Esophagus squamous epithelium (tissue), 5 donors: Measurements from ENCODE around the gene COMT. TPM values are rescaled to one million over a fixed set of nuclear protein-coding genes. Genes with fewer than 3 reads are reported as not detected.

Experiments
- DNase-seq: peaks from one replicate; lab custom pipeline; 2025; lab: John Stamatoyannopoulos, UW
- H3K27ac ChIP-seq, 4 donors: fragments of 200-600 bp; sonication (generic); one replicate each; pipeline ENCODE4 v1.5.1; 2016 to 2019; ENCODE audit warnings: mild to moderate bottlenecking in 1 of 4
- H3K27me3 ChIP-seq, 4 donors: fragments of 200-600 bp; sonication (generic); 1 replicate in 3 of 4; 2 replicates in 1 of 4; pipeline versions ENCODE4 v1.5.1 to v1.6.0; 2017 to 2021; ENCODE audit warnings: antibody characterized with exemption in 1 of 4
- H3K36me3 ChIP-seq, 3 donors: fragments of 200-600 bp; sonication (generic); one replicate each; pipeline ENCODE4 v1.5.1; 2016 to 2019
- H3K4me1 ChIP-seq, 3 donors: fragments of 200-600 bp; sonication (generic); one replicate each; pipeline ENCODE4 v1.5.1; 2017 to 2019
- H3K4me3 ChIP-seq, 4 donors: fragments of 200-600 bp; sonication (generic); 1 replicate in 3 of 4; 2 replicates in 1 of 4; pipeline ENCODE4 v1.5.1; 2016 to 2019; ENCODE audit warnings: mild to moderate bottlenecking in 2 of 4, moderate library complexity in 1 of 4
- H3K9me3 ChIP-seq, 3 donors: fragments of 200-600 bp; sonication (generic); one replicate each; pipeline ENCODE4 v1.5.1; 2016 to 2019
- CTCF ChIP-seq, 6 experiments: fragments of 450-650 bp in 4 of 6; fragments of 200-600 bp in 2 of 6; sonication (generic) in 2 of 6; IDR thresholded peaks; one replicate each; pipeline ENCODE4 v1.5.1; 2016 to 2019; ENCODE audit warnings: antibody characterized with exemption in 6 of 6, mild to moderate bottlenecking in 4 of 6, moderate library complexity in 4 of 6
- POLR2A ChIP-seq, 4 donors: fragments of 450-650 bp; IDR thresholded peaks; one replicate each; pipeline ENCODE4 v1.6.1; 2017; ENCODE audit warnings: antibody characterized with exemption in 4 of 4, mild to moderate bottlenecking in 4 of 4, moderate library complexity in 3 of 4
- WGBS, 2 donors: methylation state at CpG; one replicate each; pipeline ENCODE4 v1.1.5; 2018; 5-methylcytosine and 5-hydroxymethylcytosine counted together
- intact Hi-C: fragments of 100-400 bp; cut with DNase I; formaldehyde crosslinking; loops from one replicate; pipeline ENCODE4 v1.15.0; 2022
- total RNA-seq, 4 donors: library from RNA; depleted of rRNA; stranded (reverse); fragments of >200 nt; gene quantifications; one replicate each; pipeline ENCODE4 v1.1.0, GENCODE V29; 2016
- donor health status: DM: yes; HTN: yes; CAD: no.

The COMT gene
- total RNA-seq, 4 donors from 2014 or later: 210 to 422 (median 234) TPM

GRCh38 chr22:19903031-19903430, 38.5 kb upstream of the COMT start:
- no peak overlapping the region for H3K4me3 ChIP-seq
- peaks cover 0 to 78% (median under 1%) of the 10 kb centered on the region in 3 donors for H3K36me3 ChIP-seq
- no peak overlapping the region for H3K27ac ChIP-seq
- H3K9me3 ChIP-seq: no peaks in the 10 kb centered on the region
- DNase-seq: no peak
- 80 to 100% methylated on average over 1 to 2 of the region's 9 CpGs for WGBS, 2 donors
- no peak for TF ChIP-seq POLR2A (IDR thresholded peaks at IDR 0.05)
- no peak for TF ChIP-seq CTCF (IDR thresholded peaks at IDR 0.05)
- intact Hi-C loops: no loop called here
- peaks cover 0 to 5% (median 0%) of the 10 kb centered on the region in 3 donors for H3K4me1 ChIP-seq
- no peaks in the 10 kb centered on the region for H3K27me3 ChIP-seq

DNA sequence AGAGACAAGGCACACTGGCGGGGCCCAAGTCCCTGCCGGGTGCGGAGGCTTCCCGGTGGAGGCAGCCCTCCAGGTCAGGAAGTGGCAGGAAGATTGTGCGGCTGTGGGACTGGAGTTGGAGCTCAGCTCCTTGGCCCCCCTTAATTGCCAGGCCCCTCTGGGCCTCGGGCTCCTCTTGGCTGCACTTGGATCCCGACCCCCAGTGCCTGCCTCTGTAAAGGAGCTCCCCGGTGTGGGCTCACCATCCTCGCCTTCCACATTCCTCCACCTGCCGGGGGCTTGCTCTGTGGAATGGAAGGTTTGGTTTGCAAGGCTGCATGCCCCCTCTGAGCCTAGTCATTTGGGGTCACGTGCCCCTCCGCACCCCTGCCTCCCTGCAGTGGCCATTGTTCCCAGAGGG, 38.1 kb upstream of the COMT start:
- H3K4me3 ChIP-seq: no peak overlapping the region
- DNase-seq: no peak
- intact Hi-C loops: no loop called here
- H3K36me3 ChIP-seq: peaks cover 0 to 78% (median 0%) of the 10 kb centered on the region in 3 donors
- WGBS, 2 donors: 70 to 93% methylated on average over 5 to 7 of the region's 12 CpGs
- no peak overlapping the region for H3K27ac ChIP-seq
- H3K27me3 ChIP-seq: no peaks in the 10 kb centered on the region
- H3K9me3 ChIP-seq: no peaks in the 10 kb centered on the region
- no peak for TF ChIP-seq POLR2A (IDR thresholded peaks at IDR 0.05)
- no peak for TF ChIP-seq CTCF (IDR thresholded peaks at IDR 0.05)
- peaks cover 0 to 5% (median 0%) of the 10 kb centered on the region in 3 donors for H3K4me1 ChIP-seq

- TF ChIP-seq POLR2A (IDR thresholded peaks at IDR 0.05): no peak
- TF ChIP-seq CTCF (IDR thresholded peaks at IDR 0.05): no peak
- peaks cover 0 to 5% (median 0%) of the 10 kb centered on the region in 3 donors for H3K4me1 ChIP-seq
- no peaks in the 10 kb centered on the region for H3K27me3 ChIP-seq
- peaks cover 0 to 76% (median 0%) of the 10 kb centered on the region in 3 donors for H3K36me3 ChIP-seq
- DNase-seq: no peak
- intact Hi-C loops: no loop called here
- no peaks in the 10 kb centered on the region for H3K9me3 ChIP-seq
- H3K27ac ChIP-seq: no peak overlapping the region
- no peak overlapping the region for H3K4me3 ChIP-seq
- 71 to 86% methylated on average over 2 to 5 of the region's 16 CpGs for WGBS, 2 donors
Measured at GRCh38 chr22:19904174-19904856, 37.3 kb upstream of the COMT start.

- Histone ChIP-seq H3K27me3 (no peaks in the 10 kb centered on the region), H3K9me3 (no peaks in the 10 kb centered on the region), H3K4me1 (peaks cover 0 to 5% (median 0%) of the 10 kb centered on the region in 3 donors), H3K27ac (no peak overlapping the region), H3K4me3 (no peak overlapping the region), H3K36me3 (peaks cover 0 to 75% (median 0%) of the 10 kb centered on the region in 3 donors)
- no peak for TF ChIP-seq CTCF (IDR thresholded peaks at IDR 0.05)
- no peak for TF ChIP-seq POLR2A (IDR thresholded peaks at IDR 0.05)
- intact Hi-C loops: no loop called here
- WGBS, 2 donors: 67 to 91% methylated on average over 7 of the region's 7 CpGs
- DNase-seq: no peak
Measured at GRCh38 chr22:19904935-19905334, 36.6 kb upstream of the COMT start.
